Hematopoietic multipotent progenitor cell treated with erythropoietin and hydrocortisone succinate and interleukin-3 and kit ligand, for 6 days (in vitro differentiated cells): ENCODE measurements around the gene SP110.
"Not testable (repeated sequence)": the region's sequence is repeated elsewhere in the genome, so short reads cannot be mapped to it uniquely, and the experiment has no call there.

Source experiments
- DNase-seq: peaks from one replicate; pipeline ENCODE4 v3.0.0-alpha.2; 2015

The SP110 gene

GRCh38 chr2:230120376-230120775 is 99.4 kb downstream of the SP110 start:
- not testable (repeated sequence) for DNase-seq

GRCh38 chr2:230119827-230120226 is 100.0 kb downstream of the SP110 start:
- DNase-seq, result not testable (repeated sequence)
